HAP-1 (cell line): Measurements from ENCODE around the gene NOL4L.

Experiments
- DNase-seq, 2 experiments: peaks; one replicate each; pipeline ENCODE4 v3.0.0-alpha.2; 2016 to 2020; ENCODE audit warnings: low spot score in 2 of 2
- H3K27me3 ChIP-seq: fragments of 250-450 bp; sonication (Bioruptor Pico); 2 replicates; pipeline ENCODE4 v1.5.1; 2020; ENCODE audit warnings: low read depth, mild to moderate bottlenecking, moderate library complexity
- H3K36me3 ChIP-seq: fragments of 250-450 bp; sonication (Bioruptor Pico); replicated peaks from 2 replicates; pipeline ENCODE4 v1.5.1; 2020; ENCODE audit warnings: mild to moderate bottlenecking
- H3K4me1 ChIP-seq: fragments of 250-450 bp; sonication (Bioruptor Pico); 2 replicates; pipeline ENCODE4 v1.5.1; 2020; ENCODE audit warnings: mild to moderate bottlenecking
- H3K4me3 ChIP-seq: fragments of 250-450 bp; sonication (Bioruptor Pico); 2 replicates; pipeline ENCODE4 v1.5.1; 2020; ENCODE audit warnings: mild to moderate bottlenecking, moderate library complexity
- H3K9me3 ChIP-seq: fragments of 250-450 bp; sonication (Bioruptor Pico); 2 replicates; pipeline ENCODE4 v1.5.1; 2020; ENCODE audit warnings: mild to moderate bottlenecking, moderate library complexity
- in situ Hi-C: fragments of 300-500 bp; cut with MboI; formaldehyde crosslinking; loops from 3 replicates; pipeline ENCODE4 v1.14.3; 2020; ENCODE audit warnings: low sequenced_read_pairs, inconsistent platforms, mixed read lengths

NOL4L gene

GRCh38 chr20:32622585-32623468, 37.7 kb upstream of the NOL4L start:
- Histone ChIP-seq H3K4me1 (no peaks in the 10 kb centered on the region), H3K9me3 (no peaks in the 10 kb centered on the region)
- in situ Hi-C loops: no loop called here

GRCh38 chr20:32621891-32622584, 36.9 kb upstream of the NOL4L start:
- no peak overlapping the region for H3K4me3 ChIP-seq
- peaks cover 2% of the 10 kb centered on the region; the same call in 1 of the 2 replicates for H3K27me3 ChIP-seq
- in situ Hi-C loops: no loop called here
- H3K36me3 ChIP-seq: no peaks in the 10 kb centered on the region
- no peaks in the 10 kb centered on the region for H3K4me1 ChIP-seq
- no peak for DNase-seq
- no peaks in the 10 kb centered on the region for H3K9me3 ChIP-seq

More at GRCh38 chr20:32622585-32623468, 37.7 kb upstream of the NOL4L start:
- peaks cover 2% of the 10 kb centered on the region; the same call in 1 of the 2 replicates for H3K27me3 ChIP-seq
- H3K36me3 ChIP-seq: no peaks in the 10 kb centered on the region
- no peak overlapping the region for H3K4me3 ChIP-seq
- no peak for DNase-seq

GRCh38 chr20:32621071-32621890, 36.1 kb upstream of the NOL4L start:
- DNase-seq: no peak
- H3K4me3 ChIP-seq: no peak overlapping the region
- H3K36me3 ChIP-seq: no peaks in the 10 kb centered on the region
- no peaks in the 10 kb centered on the region for H3K4me1 ChIP-seq
- H3K27me3 ChIP-seq: peaks cover 2% of the 10 kb centered on the region; the same call in 1 of the 2 replicates
- no peaks in the 10 kb centered on the region for H3K9me3 ChIP-seq
- in situ Hi-C loops: no loop called here

- DNase-seq: no peak
- Histone ChIP-seq H3K4me3 (no peak overlapping the region), H3K4me1 (no peaks in the 10 kb centered on the region), H3K27me3 (peaks cover 2% of the 10 kb centered on the region; the same call in 1 of the 2 replicates), H3K9me3 (no peaks in the 10 kb centered on the region), H3K36me3 (no peaks in the 10 kb centered on the region)
- in situ Hi-C loops: no loop called here
Observed at GRCh38 chr20:32619586-32619985, 34.5 kb upstream of the NOL4L start.

GRCh38 chr20:32614772-32615171, 29.6 kb upstream of the NOL4L start:
- H3K4me3 ChIP-seq: no peak overlapping the region
- no peak for DNase-seq

GRCh38 chr20:32614303-32614702, 29.2 kb upstream of the NOL4L start:
- no peaks in the 10 kb centered on the region for H3K27me3 ChIP-seq
- H3K4me1 ChIP-seq: no peaks in the 10 kb centered on the region

More at GRCh38 chr20:32614772-32615171, 29.6 kb upstream of the NOL4L start:
- in situ Hi-C loops: no loop called here
- Histone ChIP-seq H3K9me3 (no peaks in the 10 kb centered on the region), H3K36me3 (no peaks in the 10 kb centered on the region), H3K27me3 (peaks cover 1% of the 10 kb centered on the region; the same call in 1 of the 2 replicates), H3K4me1 (no peaks in the 10 kb centered on the region)

GRCh38 chr20:32613192-32614053, 28.3 kb upstream of the NOL4L start:
- no peaks in the 10 kb centered on the region for H3K4me1 ChIP-seq
- in situ Hi-C loops: no loop called here
- no peaks in the 10 kb centered on the region for H3K9me3 ChIP-seq
- DNase-seq: no peak
- no peaks in the 10 kb centered on the region for H3K36me3 ChIP-seq
- no peaks in the 10 kb centered on the region for H3K27me3 ChIP-seq
- H3K4me3 ChIP-seq: no peak overlapping the region

More at GRCh38 chr20:32614303-32614702, 29.2 kb upstream of the NOL4L start:
- H3K4me3 ChIP-seq: no peak overlapping the region
- H3K9me3 ChIP-seq: no peaks in the 10 kb centered on the region
- H3K36me3 ChIP-seq: no peaks in the 10 kb centered on the region
- DNase-seq: no peak
- in situ Hi-C loops: no loop called here

GRCh38 chr20:32612351-32613191, 27.4 kb upstream of the NOL4L start:
- no peak for DNase-seq
- Histone ChIP-seq H3K4me3 (no peak overlapping the region), H3K9me3 (no peaks in the 10 kb centered on the region), H3K27me3 (no peaks in the 10 kb centered on the region), H3K36me3 (no peaks in the 10 kb centered on the region), H3K4me1 (no peaks in the 10 kb centered on the region)
- in situ Hi-C loops: no loop called here

- Histone ChIP-seq H3K36me3 (no peaks in the 10 kb centered on the region), H3K4me3 (no peak overlapping the region), H3K27me3 (no peaks in the 10 kb centered on the region), H3K9me3 (no peaks in the 10 kb centered on the region), H3K4me1 (no peaks in the 10 kb centered on the region)
- DNase-seq: no peak
- in situ Hi-C loops: no loop called here
Observed at GRCh38 chr20:32611868-32612267, 26.7 kb upstream of the NOL4L start.

GRCh38 chr20:32611286-32611685, 26.2 kb upstream of the NOL4L start:
- in situ Hi-C loops: no loop called here
- H3K9me3 ChIP-seq: no peaks in the 10 kb centered on the region
- no peak for DNase-seq
- no peaks in the 10 kb centered on the region for H3K36me3 ChIP-seq
- no peak overlapping the region for H3K4me3 ChIP-seq
- no peaks in the 10 kb centered on the region for H3K4me1 ChIP-seq
- H3K27me3 ChIP-seq: 0 out of 2 replicates have a peak, but pooled peaks cover under 1% of the 10 kb centered on the region

- in situ Hi-C loops: no loop called here
- DNase-seq: no peak
- no peaks in the 10 kb centered on the region for H3K4me1 ChIP-seq
- no peak overlapping the region for H3K4me3 ChIP-seq
- no peaks in the 10 kb centered on the region for H3K36me3 ChIP-seq
- H3K27me3 ChIP-seq: 0 out of 2 replicates have a peak, but pooled peaks cover 5% of the 10 kb centered on the region
- no peaks in the 10 kb centered on the region for H3K9me3 ChIP-seq
Observed at GRCh38 chr20:32610472-32611218, 25.5 kb upstream of the NOL4L start.
